ENCODE results near the gene ARHGAP31.
"Not testable (repeated sequence)": the region's sequence is repeated elsewhere in the genome, so short reads cannot be mapped to it uniquely, and the experiment has no call there.

Gene ARHGAP31

DNA sequence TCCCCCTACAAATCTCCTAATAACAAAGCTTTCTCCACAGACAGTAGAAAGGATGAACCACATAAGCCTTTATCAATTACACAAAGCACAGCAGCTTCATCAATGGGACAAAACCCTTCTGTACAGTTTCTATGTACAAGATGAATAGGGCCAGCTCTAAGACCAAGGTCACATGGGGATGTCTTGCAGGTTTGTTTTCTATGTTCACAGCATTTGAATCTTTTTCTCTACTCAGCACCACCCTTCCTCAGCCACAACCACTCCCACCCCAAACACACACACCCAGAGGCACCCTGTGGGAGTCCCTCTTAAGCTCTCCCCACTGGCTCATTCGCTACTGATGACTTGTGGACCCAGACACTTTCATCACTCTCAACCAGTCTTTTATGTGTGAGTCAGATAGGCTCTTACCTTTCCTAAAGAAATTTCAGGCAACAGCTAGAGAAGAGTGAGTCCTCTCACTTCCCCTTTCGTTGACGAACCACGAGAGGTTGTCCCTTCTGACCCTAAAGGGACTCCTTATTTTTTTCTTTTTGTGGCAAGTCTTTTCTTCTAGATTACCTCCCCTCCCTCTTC lies 57.9 kb downstream of the ARHGAP31 start:
- no peak for DNase-seq

DNA sequence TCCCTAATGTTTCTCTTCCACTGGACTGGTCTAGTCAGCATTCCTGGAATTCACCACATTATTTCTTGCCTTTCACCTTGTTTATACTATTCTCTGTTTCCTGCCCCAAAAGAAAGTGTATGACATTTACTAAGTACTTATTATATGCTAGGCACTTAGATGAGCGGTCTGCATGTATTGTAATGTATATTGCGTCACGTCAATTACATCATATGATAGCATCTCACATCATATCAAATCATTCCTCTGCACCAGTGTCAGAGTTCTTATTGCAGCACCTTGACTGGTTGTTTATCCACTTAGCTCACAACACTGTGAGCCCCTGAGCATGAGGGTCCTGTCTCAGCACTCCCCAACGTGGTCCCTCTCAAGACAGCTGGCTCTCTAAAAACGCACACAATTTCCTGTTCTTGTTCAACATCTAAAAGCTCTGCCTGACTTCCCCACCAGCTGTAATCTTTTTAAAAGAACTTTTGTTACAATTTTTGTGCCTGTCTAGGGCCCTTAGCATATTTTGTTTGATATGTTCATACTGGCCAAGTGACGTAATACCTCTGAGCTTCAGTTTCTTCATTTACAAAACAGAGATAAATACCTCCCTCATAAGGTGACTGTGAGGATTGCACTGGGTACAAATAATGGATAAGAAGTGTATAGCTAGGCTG lies 58.8 kb downstream of the ARHGAP31 start:
- DNase-seq, result no peak

DNA sequence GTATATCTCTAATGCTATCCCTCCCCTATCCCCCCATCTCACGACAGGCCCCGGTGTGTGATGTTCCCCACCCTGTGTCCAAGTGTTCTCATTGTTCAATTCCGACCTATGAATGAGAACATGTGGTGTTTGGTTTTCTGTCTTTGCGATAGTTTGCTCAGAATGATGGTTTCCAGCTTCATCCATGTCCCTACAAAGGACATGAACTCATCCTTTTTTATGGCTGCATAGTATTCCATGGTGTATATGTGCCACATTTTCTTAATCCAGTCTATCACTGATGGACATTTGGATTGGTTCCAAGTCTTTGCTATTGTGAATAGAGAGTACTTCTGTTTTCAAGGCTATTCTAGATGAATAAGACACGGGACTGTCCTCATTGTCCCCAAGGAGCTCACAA lies 61.4 kb downstream of the ARHGAP31 start:
- DNase-seq, result not testable (repeated sequence)

- no peak for DNase-seq
These were observed 62.5 kb downstream of the ARHGAP31 start for GRCh38 chr3:119356646-119357045.

- DNase-seq, result no peak
These were observed 63.0 kb downstream of the ARHGAP31 start for GRCh38 chr3:119357190-119357589.

DNA sequence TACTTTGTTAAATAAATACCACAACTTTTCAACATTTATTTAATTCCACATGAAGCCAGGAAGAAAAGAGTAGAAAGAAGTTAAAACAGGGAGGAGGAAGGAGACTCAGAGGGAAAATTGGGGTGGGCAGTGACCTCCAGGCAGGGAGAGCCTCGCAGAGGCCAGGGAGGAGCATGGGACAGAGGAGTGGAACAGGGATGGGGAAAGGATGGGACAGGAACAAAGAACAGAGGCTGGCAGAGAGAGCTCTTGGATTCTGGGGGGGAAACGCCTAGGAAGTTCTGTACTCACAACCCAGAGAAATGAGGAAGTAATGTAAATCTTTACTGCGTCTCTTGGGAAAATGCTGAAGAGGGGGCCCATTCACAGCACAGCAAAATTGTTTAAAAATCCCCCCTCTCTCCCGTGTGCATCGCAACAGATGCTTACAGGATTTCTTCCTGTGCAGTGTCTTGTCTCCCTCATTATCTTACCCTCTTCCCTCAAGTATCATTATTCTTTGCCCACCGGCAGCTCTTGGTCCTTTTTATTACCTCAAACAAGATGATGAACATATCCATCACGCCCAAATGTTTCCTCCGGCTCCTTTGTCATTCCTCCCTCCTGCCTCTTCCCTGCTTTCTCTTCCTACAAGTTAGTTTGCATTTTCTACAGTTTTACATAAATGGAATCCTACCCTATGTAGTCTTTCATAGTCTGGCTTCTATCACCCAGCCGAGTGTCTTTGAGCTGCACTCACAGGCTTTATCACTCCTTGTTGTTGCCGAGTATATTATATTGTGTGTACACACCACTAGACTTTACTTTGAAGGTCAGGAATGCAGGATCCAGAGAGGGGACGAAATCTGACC lies 65.5 kb downstream of the ARHGAP31 start:
- DNase-seq, result no peak

GRCh38 chr3:119360736-119361462 lies 66.7 kb downstream of the ARHGAP31 start:
- no peak for DNase-seq

GRCh38 chr3:119362010-119362409 lies 67.8 kb downstream of the ARHGAP31 start:
- no peak for DNase-seq

- no peak for DNase-seq
These were observed 69.0 kb downstream of the ARHGAP31 start for GRCh38 chr3:119362940-119363725.

DNA sequence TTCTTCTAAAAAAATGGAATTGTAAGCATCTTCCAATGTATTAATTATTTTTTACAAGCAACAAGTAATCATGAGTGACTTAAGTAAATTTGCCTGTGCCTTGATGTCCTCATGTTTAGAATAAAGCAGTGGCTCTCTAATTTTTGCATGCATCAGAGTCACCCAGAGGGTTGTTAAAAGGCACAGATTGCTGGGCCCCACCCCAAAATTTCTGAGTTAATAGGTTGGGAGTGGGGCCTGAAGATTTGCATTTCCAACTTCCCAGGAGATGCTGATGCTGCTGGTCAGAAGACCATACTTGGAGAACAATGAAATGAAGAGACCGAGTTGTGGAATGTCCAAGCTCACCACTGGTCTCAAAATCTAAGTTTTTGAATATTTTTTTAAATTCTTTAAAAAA lies 70.2 kb downstream of the ARHGAP31 start:
- no peak for DNase-seq

DNA sequence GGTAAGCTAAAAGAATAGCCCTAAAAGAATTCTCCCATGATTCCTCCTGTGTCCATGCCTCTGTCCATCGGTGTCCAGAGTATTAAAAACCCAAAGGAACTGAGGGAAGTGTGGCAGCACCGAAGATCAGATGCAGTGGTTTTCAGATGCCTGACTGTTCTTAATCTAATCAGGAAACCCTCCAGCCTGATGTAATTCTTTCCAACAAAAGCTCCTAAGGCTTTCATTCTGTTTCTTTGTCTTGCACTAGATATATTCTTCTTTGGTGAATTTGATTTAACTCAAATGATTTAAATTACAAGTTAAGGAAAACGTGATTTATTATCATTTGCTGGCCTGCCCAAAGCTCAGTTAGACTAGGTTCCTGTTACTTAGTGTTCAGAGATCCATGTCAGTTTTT lies 71.2 kb downstream of the ARHGAP31 start:
- DNase-seq, result no peak

DNA sequence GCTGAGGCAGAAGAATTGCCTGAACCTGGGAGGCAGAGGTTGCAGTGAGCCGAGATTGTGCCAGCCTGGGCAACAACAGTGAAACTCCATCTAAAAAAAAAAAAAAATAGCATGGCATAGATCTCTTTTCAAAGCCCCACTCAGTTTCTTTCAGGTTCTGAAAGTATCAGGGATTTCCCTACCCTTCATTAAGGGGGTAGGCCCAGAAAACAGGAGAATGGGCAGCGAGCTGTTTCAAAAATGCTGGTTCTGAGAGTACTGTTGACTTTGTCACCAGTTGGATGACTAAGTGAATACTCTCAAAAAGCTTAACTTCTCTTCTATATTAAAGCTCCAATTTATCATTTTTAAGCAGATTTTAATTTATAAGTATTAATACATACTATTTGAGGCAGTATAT lies 72.8 kb downstream of the ARHGAP31 start:
- DNase-seq, result no peak

DNA sequence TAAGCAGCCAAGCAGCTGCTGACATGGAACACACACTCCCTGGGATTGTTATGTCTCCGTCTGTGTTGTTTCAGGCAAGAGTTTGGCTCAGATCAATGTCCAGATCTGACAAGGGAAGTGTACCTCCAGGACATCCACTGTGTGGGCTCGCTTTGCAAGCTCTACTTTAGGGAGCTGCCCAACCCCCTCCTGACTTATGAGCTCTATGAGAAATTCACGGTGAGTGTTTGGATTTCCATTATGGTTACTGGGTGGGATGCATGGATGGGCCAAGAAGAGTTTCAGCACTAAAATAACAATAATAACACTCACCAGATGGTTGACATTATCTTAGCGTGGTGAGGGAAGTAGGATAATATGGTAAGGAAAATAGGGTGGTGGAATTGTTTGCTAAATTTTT lies 74.1 kb downstream of the ARHGAP31 start:
- DNase-seq, result no peak

DNA sequence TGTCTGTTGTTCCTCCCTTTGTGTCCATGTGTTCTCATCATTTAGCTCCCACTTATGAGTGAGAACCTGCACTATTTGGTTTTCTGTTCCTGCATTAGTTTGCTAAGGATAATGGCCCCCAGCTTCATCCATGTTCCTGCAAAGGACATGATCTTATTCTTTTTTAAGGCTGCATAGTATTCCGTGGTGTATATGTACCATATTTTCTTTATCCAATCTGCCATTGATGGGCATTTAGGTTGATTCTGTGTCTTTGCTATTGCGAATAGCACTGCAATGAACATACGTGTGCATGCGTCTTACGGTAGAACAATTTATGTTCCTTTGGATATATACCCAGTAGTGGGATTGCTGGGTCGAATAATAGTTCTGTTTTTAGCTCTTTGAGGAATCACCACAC lies 77.6 kb downstream of the ARHGAP31 start:
- DNase-seq, result not testable (repeated sequence)

GRCh38 chr3:119375106-119375505 lies 80.9 kb downstream of the ARHGAP31 start:
- no peak for DNase-seq

DNA sequence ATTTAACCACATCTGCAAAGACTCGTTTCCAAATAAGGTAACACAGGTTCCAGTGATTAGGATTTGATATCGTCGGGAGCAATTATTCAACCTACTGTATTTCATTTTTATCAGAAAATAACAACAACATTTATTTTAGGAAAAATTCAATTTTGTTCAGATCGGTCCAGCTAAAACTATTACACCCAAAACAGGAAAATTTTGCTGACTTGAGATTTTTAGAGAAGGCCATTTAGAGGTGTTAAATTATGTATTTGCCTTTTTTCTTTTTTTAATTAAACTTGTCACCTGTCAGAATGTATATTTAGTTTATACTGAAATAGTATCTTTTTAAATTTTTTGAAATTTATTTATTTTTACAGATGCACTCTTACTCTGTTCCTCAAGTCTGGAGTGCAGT lies 81.3 kb downstream of the ARHGAP31 start:
- DNase-seq, result no peak

- no peak for DNase-seq
These were observed 82.6 kb downstream of the ARHGAP31 start for GRCh38 chr3:119376758-119377157.

- no peak for DNase-seq
These were observed 84.1 kb downstream of the ARHGAP31 start for GRCh38 chr3:119378259-119378803.

DNA sequence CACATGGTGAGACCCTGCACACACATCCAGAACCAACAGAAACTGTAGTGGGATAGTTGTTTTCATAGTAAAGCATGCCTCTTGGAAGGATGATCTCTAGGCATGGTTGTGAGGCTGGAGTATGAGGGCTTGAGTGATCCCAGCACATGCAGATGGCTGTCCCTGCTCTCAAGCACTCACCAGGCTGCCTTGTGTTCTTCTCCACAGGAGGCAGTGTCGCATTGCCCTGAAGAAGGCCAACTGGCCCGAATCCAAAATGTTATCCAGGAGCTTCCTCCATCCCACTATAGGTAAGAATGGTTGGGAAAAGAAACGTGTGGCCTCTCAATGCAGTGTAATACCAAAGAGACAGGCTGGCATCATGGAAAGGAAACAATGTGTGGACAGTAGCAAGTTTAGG lies 86.5 kb downstream of the ARHGAP31 start:
- DNase-seq, result no peak

GRCh38 chr3:119382134-119382533 lies 88.0 kb downstream of the ARHGAP31 start:
- no peak for DNase-seq

DNA sequence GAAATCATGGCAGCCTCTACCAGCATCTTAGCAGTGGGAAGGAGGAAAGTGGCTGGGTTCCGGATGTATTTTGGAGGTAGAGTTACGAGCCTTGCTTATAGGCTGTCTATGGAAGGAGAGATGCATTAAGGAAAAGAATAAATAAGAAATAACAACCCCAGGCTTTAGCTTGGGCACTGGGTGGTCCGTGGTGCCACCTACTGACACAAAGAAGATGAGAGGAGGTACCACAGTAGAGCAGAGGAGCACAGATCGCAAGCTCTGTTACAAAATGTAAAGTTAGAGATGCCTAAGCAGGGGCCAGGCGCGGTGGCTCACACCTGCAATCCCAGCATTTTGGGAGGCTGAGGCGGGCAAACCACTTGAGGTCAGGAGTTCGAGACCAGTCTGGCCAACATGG lies 94.4 kb downstream of the ARHGAP31 start:
- no peak for DNase-seq

DNA sequence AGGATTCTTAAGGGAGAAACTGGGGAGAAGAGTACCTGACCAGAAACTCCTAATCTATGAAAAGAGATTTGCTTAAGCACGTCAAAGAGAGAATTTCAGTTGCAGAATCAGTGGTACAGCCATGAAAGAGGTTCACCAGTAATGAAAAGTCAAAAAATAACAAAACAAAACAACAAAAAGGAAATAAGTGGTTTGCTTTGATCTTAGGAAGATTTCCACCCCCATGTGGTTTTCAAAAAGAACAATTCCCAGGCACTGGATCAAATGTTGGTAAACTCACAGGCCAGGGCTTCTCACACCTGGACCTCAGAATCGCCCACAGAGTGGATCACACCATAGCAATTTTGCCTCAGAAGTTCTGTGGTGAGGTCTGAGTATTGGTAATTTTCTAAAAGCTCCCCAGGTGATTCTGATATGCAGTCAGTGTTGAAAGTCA lies 101.8 kb downstream of the ARHGAP31 start:
- DNase-seq, result no peak

All from NCI-H748 treated with DMSO at 0.1 percent for 48 hours (cell line).